Stomach (tissue), 4 donors: ENCODE measurements around the gene DMPK.

ENCODE experiments used
- EP300 ChIP-seq: sonication (generic); formaldehyde crosslinking; IDR thresholded peaks from one replicate; pipeline ENCODE4 v1.6.1; 2017; ENCODE audit warnings: antibody characterized with exemption
- POLR2A ChIP-seq, 4 donors: fragments of 450-650 bp; IDR thresholded peaks; one replicate each; pipeline ENCODE4 v1.6.1; 2016; ENCODE audit warnings: antibody characterized with exemption in 4 of 4, control low read depth in 2 of 4, mild to moderate bottlenecking in 1 of 4, moderate library complexity in 1 of 4
- POLR2AphosphoS5 ChIP-seq, 3 donors: sonication (generic); formaldehyde crosslinking; IDR thresholded peaks; one replicate each; pipeline ENCODE4 v1.6.1; 2016; ENCODE audit warnings: antibody characterized with exemption in 3 of 3
- TF ChIP-seq, protein P1 (sequence below), 7 experiments: fragments of 450-650 bp in 4 of 7; fragments of 200-600 bp in 3 of 7; sonication (generic) in 3 of 7; IDR thresholded peaks; one replicate each; pipeline ENCODE4 v1.5.1; 2016 to 2019; ENCODE audit warnings: antibody characterized with exemption in 7 of 7, control low read depth in 2 of 7, mild to moderate bottlenecking in 1 of 7

DNA sequence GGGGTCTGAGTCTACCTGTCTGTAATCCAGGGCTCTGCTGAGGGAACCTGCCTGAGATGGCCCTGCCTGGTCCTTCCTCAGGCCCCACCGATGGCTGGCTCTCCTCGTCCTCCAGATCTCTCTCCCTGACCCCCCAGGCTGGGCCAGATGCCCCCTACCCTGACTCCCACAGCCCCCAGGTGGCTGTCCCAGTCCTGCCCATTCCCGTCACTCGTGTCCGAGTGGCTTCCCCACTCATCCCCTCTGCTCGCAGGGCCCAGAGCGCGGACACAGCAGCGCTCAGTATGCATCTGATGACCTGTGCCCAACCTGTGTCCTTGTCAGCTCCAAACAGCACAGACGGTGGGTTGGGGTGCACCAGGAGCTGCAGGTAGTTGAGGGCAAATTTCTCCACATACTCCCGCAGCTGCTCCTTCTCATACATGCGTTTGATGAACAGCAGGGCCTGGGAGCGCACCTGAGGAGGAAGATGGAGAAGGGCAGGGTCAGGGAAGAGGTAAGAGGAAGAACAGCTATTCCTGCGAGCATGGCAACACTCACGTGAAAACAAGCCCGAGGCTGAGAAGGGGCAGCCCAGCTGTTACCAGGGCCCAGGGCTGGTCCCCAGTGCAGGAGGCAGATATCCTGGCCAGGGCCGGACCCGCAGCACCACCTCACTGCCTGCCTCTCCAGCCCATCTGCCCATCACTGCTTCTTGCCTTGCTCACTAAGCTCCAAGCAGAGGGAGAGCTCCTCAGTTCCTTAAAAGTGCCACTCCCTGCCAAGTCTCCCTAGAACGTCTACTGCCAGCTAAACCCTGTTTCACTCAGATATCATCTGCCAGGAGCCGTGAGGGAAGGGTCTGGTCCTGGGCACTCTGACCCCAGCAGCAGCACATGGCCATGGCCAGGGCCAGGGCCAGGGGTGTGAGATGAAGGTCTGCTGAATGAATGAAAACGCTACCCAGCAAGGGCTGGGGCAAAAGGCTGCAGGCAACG lies 43.9 kb upstream of the DMPK start:
- TF ChIP-seq, protein P1, sequence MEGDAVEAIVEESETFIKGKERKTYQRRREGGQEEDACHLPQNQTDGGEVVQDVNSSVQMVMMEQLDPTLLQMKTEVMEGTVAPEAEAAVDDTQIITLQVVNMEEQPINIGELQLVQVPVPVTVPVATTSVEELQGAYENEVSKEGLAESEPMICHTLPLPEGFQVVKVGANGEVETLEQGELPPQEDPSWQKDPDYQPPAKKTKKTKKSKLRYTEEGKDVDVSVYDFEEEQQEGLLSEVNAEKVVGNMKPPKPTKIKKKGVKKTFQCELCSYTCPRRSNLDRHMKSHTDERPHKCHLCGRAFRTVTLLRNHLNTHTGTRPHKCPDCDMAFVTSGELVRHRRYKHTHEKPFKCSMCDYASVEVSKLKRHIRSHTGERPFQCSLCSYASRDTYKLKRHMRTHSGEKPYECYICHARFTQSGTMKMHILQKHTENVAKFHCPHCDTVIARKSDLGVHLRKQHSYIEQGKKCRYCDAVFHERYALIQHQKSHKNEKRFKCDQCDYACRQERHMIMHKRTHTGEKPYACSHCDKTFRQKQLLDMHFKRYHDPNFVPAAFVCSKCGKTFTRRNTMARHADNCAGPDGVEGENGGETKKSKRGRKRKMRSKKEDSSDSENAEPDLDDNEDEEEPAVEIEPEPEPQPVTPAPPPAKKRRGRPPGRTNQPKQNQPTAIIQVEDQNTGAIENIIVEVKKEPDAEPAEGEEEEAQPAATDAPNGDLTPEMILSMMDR (IDR thresholded peaks at IDR 0.05), result no peak
- TF ChIP-seq EP300 (no peak), POLR2AphosphoS5 (IDR thresholded peaks at IDR 0.05) (no peak), POLR2A (IDR thresholded peaks at IDR 0.05) (no peak)
